Measurements from ENCODE around the gene OR11A1.

OR11A1 gene

GRCh38 chr6:29490552-29490951, 33.7 kb upstream of the OR11A1 start:
- no peak overlapping the region for H3K4me3 ChIP-seq (ENCODE audit: low read depth, low read length)
- TF ChIP-seq CTCF (IDR thresholded peaks at IDR 0.05; ENCODE audit: low read depth, low read length, missing control alignments): no peak
- DNase-seq (ENCODE audit: low read depth): no peak

- TF ChIP-seq CTCF (IDR thresholded peaks at IDR 0.05; ENCODE audit: low read depth, low read length, missing control alignments): no peak
- DNase-seq (ENCODE audit: low read depth): no peak
- no peak overlapping the region for H3K4me3 ChIP-seq (ENCODE audit: low read depth, low read length)
Observed at GRCh38 chr6:29490055-29490454, 33.2 kb upstream of the OR11A1 start.

- no peak overlapping the region for H3K4me3 ChIP-seq (ENCODE audit: low read depth, low read length)
- DNase-seq (ENCODE audit: low read depth): no peak
- TF ChIP-seq CTCF (IDR thresholded peaks at IDR 0.05; ENCODE audit: low read depth, low read length, missing control alignments): no peak
Observed at GRCh38 chr6:29489286-29489685, 32.4 kb upstream of the OR11A1 start.

- no peak for TF ChIP-seq CTCF (IDR thresholded peaks at IDR 0.05; ENCODE audit: low read depth, low read length, missing control alignments)
- DNase-seq (ENCODE audit: low read depth): no peak
- no peak overlapping the region for H3K4me3 ChIP-seq (ENCODE audit: low read depth, low read length)
Observed at GRCh38 chr6:29488874-29489273, 32.0 kb upstream of the OR11A1 start.

GRCh38 chr6:29487660-29488059, 30.8 kb upstream of the OR11A1 start, which contains the start of gene MAS1L:
MAS1L (minus strand) TSS chr6:29487956; CDS start chr6:29487902, 54 bp downstream.
- no peak for DNase-seq (ENCODE audit: low read depth)
- no peak for TF ChIP-seq CTCF (IDR thresholded peaks at IDR 0.05; ENCODE audit: low read depth, low read length, missing control alignments)
- H3K4me3 ChIP-seq (ENCODE audit: low read depth, low read length): no peak within 1 kb of the TSS

GRCh38 chr6:29487131-29487530, 30.3 kb upstream of the OR11A1 start:
- no peak overlapping the region for H3K4me3 ChIP-seq (ENCODE audit: low read depth, low read length)
- no peak for DNase-seq (ENCODE audit: low read depth)
- no peak for TF ChIP-seq CTCF (IDR thresholded peaks at IDR 0.05; ENCODE audit: low read depth, low read length, missing control alignments)

- no peak for TF ChIP-seq CTCF (IDR thresholded peaks at IDR 0.05; ENCODE audit: low read depth, low read length, missing control alignments)
- DNase-seq (ENCODE audit: low read depth): no peak
- no peak overlapping the region for H3K4me3 ChIP-seq (ENCODE audit: low read depth, low read length)
Observed at GRCh38 chr6:29486577-29486976, 29.7 kb upstream of the OR11A1 start.

Measured in GM12864 (cell line).